SIG-M5 treated with dmso at 0.1 percent for 504 hours (cell line): Measurements from ENCODE around the gene MRPS15.

Experiments used
- DNase-seq: peaks from one replicate; lab custom pipeline; 2025; ENCODE audit not compliant: unreplicated experiment; lab: John Stamatoyannopoulos, UW

MRPS15 gene

GRCh38 chr1:36421649-36422048, 42.5 kb downstream of the MRPS15 start:
- no peak for DNase-seq

- peak; percentile 86 for DNase-seq
Measured at GRCh38 chr1:36420836-36421317, 43.3 kb downstream of the MRPS15 start.

GRCh38 chr1:36420409-36420808, 43.8 kb downstream of the MRPS15 start:
- DNase-seq = no peak

GRCh38 chr1:36419569-36419968, 44.6 kb downstream of the MRPS15 start:
- DNase-seq = no peak

GRCh38 chr1:36419140-36419539, 45.0 kb downstream of the MRPS15 start:
- no peak for DNase-seq

GRCh38 chr1:36417931-36418330, 46.3 kb downstream of the MRPS15 start:
- DNase-seq = no peak

- DNase-seq = no peak
Measured at GRCh38 chr1:36415661-36416326, 48.4 kb downstream of the MRPS15 start.

- DNase-seq = no peak
Measured at GRCh38 chr1:36414384-36414783, 49.8 kb downstream of the MRPS15 start.

GRCh38 chr1:36411674-36412648, 52.2 kb downstream of the MRPS15 start:
- peak; percentile 42 for DNase-seq

GRCh38 chr1:36408479-36408878, 55.7 kb downstream of the MRPS15 start:
- peak; percentile 20 for DNase-seq

GRCh38 chr1:36406440-36406839, 57.7 kb downstream of the MRPS15 start:
- no peak for DNase-seq
